Lung microvascular endothelial cell (primary cell): ENCODE results near the gene APOA1. TPM values are rescaled to one million over a fixed set of nuclear protein-coding genes. Genes with fewer than 3 reads are reported as not detected.
A peak's percentile ranks its signal among the peaks of the same experiment; 100 is the strongest.
"Not testable (repeated sequence)": the region's sequence is repeated elsewhere in the genome, so short reads cannot be mapped to it uniquely, and the experiment has no call there.

Experiments
- DNase-seq, 2 donors: peaks; one replicate each; pipeline versions ENCODE4 v3.0.0 to v3.0.0-alpha.2; 2010; ENCODE audit warnings: low read depth in 2 of 2
- total RNA-seq: library from RNA; depleted of rRNA; stranded (reverse); fragments of >200 nt; gene quantifications from 2 replicates; pipeline ENCODE4 v1.2.1, GENCODE V29; 2014

The APOA1 gene
- total RNA-seq, 1 donor from 2014 or later = under 0.01 TPM

DNA sequence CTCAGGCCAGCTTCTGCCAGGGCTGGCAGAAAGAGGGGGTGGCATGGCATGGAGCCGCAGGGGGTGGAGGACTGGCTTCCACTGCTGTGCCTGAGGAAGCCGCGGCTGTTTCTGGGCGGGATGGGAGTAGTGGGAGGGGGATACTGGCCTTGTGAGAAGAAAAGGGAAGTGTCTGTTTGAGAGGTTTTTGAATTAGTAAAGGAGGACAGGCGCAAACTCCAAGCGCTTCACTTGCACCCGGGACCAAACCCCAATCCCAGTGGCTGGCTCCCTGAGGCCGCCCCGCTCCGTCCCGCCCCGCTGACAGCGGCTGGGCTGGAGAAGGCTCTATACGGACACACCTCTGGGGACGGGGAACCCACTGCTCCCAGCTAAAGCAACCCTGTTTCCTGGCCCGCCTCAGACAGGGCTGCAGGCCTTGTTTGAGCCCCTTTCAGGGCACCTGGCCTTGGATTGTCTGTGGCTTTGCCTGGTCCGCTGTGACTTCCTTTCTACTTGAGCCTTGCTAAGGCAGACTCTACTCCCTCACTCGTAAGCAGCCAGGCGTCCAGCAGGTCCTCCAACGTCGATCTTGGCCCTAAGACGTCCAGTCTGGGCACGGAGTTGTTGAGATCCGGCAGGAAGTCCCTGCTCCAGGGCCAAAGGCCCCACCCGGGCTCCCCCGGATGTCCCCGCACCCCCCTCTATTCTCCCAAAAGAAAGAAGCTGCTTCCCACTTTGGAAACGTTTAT lies 2.2 kb downstream of the APOA1 start:
- peak in 1 of 2 donors; percentile 43 for DNase-seq

DNA sequence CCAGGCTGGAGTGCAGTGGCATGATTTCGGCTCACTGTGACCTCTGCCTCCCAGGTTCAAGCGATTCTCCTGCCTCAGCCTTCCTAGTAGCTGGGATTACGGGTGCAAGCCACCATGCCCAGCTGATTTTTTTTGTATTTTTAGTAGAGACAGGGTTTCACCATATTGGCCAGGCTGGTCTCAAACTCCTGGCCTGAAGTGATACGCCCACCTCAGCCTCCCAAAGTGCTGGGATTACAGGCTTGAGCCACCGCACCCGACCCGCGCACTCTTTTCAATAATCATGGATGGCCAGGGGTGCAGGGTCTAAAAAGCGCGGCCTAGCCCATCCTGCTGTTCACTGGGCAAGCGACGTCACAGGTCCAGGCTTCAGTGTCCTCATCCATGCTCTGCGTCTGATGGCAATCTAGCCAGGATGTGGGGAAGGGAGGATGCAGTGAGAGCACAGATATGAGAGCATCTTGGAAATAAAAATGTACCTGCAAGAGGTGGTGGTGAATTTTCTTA lies 2.8 kb downstream of the APOA1 start:
- not testable (repeated sequence) for DNase-seq

DNA sequence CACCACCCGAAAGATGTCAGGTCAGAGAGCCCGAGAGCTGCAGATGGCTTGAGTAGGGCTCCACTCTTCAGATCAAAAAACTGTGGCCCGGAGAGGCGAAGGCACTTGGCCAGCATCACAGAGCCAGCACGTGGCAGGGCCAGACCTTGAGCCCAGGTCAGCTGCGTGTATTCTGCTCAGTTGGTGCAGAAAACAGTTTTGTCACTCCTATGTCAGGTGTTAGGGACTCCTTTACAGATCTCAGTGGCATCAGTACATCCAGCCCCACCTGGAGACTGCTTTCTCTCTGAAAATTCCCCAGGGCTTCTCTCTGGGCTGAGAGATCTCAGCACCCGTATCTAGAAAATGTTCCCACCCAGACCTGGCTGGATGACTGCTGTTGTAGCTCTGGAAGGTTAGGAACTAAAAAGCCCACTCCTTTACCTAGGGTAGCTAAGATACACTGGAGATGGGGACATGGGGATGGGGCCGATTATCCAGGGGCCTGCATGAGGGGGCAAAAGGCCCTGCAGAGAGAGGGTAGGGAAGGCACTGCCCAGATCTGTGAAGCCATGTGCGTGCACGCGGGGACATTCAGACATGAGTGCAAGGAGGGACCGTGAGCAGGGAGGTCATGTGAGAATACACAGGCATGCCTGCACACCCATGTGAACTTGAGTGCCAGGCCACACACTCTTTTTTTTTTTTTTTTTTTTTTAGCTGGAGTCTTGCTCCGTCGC lies 3.4 kb downstream of the APOA1 start:
- no peak for DNase-seq

- no peak for DNase-seq
Measured at GRCh38 chr11:116833491-116833815, 4.0 kb downstream of the APOA1 start.

DNA sequence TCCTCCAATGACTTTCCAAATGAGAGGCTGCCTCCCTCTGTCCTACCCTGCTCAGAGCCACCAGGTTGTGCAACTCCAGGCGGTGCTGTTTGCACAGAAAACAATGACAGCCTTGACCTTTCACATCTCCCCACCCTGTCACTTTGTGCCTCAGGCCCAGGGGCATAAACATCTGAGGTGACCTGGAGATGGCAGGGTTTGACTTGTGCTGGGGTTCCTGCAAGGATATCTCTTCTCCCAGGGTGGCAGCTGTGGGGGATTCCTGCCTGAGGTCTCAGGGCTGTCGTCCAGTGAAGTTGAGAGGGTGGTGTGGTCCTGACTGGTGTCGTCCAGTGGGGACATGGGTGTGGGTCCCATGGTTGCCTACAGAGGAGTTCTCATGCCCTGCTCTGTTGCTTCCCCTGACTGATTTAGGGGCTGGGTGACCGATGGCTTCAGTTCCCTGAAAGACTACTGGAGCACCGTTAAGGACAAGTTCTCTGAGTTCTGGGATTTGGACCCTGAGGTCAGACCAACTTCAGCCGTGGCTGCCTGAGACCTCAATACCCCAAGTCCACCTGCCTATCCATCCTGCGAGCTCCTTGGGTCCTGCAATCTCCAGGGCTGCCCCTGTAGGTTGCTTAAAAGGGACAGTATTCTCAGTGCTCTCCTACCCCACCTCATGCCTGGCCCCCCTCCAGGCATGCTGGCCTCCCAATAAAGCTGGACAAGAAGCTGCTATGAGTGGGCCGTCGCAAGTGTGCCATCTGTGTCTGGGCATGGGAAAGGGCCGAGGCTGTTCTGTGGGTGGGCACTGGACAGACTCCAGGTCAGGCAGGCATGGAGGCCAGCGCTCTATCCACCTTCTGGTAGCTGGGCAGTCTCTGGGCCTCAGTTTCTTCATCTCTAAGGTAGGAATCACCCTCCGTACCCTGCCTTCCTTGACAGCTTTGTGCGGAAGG lies 4.8 kb downstream of the APOA1 start:
- DNase-seq = no peak

DNA sequence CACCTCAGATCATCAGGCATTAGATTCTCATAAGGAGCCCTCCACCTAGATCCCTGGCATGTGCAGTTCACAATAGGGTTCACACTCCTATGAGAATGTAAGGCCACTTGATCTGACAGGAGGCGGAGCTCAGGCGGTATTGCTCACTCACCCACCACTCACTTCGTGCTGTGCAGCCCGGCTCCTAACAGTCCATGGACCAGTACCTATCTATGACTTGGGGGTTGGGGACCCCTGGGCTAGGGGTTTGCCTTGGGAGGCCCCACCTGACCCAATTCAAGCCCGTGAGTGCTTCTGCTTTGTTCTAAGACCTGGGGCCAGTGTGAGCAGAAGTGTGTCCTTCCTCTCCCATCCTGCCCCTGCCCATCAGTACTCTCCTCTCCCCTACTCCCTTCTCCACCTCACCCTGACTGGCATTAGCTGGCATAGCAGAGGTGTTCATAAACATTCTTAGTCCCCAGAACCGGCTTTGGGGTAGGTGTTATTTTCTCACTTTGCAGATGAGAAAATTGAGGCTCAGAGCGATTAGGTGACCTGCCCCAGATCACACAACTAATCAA lies 5.6 kb downstream of the APOA1 start:
- no peak for DNase-seq

- DNase-seq = no peak
Measured at GRCh38 chr11:116830184-116830912, 7.1 kb downstream of the APOA1 start.

- DNase-seq = no peak
Measured at GRCh38 chr11:116829525-116830183, 7.8 kb downstream of the APOA1 start, which contains the start of gene APOC3. Gene APOC3 (plus strand): TSS chr11:116829907. CDS start chr11:116830583, 676 bp downstream.

GRCh38 chr11:116828632-116829524 lies 8.5 kb downstream of the APOA1 start:
- no peak for DNase-seq

- DNase-seq = no peak
Measured at GRCh38 chr11:116827461-116827860, 10.0 kb downstream of the APOA1 start.

DNA sequence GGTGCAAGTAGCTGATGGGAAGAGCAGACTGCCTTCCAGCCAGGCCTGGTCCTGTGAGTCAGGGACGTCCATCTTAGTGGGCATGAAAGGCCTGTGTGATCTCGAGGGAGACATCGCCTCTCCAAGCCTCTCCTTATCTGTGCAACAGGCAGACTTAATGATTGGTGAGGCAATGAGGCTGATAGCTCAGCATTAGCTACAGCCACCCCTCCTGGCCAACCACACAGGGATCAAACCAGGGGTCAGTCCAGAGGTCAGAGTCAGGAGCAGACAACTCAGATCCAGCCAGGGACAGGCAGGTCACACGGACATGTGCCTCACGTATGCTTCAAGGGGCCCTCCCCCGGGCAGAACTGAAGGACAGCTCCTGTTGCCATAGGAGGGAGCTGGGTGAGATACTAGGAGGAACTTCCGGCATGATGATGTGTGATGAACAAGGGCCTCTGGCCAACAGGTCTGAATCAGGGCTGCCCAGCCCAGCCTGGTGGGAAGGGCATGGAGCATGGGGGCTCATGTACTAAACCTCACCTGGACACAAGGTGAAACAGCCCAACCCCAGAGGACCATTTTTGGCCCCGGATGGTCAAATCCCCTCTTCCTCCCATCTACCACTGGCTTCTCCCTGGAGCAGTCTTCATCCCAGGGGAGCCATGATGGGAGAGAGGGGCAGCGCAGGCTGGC lies 10.5 kb downstream of the APOA1 start:
- no peak for DNase-seq

DNA sequence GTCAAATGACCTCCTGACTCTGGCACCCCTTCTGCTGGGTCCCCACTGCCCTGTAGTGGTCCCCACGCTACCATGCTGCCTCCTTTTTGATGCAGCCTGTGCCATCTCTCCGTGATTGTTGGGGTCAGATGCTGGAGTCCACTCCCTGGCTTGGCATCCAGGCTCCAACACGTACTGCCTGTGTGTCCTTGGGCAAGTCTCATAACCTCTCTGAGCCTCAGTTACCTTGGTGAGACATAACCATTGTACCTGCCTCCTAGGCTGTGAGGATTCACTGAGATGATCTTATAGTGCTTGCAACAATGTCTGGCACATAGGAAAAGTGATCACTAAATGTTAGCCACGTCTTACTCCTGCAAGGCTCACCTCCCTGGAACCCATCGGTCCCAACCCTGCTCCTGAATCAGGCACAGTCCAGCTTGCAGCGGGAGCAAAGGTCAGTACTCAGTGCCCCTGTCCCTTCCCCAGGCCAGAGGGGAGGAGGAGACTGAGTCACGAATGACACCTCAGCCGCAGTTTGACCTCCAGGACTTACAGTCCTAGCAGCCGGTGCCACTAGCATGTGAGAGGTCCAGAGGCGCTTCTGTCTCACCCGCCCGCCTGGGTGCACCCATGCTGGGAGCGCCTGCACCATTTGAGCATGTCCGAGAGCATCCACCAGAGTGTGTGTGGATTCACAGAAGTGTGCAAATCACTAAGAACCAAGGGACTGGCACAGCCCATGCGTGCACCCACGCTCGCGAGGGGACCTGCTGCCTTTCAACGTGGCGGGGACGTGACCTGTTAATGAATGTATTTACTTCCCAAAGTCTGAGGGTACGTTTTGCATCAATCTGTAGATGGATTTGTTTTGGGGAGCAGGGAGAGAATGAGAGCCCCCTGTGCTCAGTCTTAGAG lies 11.3 kb downstream of the APOA1 start:
- DNase-seq = no peak

DNA sequence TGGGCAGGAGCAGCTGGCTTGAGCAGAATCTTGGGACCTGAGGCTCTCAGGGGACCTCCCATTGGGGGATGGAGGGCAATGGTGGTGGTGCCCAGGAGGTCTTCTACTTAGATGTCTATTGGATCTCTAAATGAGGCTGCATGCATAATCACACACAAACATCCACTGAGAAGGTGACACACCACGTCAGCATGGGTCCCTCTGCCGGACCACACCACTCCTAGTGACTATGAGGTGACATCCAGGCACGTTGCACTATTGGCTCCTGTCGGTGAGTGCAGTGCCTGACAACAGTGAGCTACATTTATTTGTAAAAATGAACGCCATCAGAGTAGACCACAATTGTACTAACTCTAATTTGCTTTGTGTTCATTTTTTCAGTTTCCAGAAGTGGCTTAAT lies 12.0 kb downstream of the APOA1 start:
- DNase-seq = no peak

DNA sequence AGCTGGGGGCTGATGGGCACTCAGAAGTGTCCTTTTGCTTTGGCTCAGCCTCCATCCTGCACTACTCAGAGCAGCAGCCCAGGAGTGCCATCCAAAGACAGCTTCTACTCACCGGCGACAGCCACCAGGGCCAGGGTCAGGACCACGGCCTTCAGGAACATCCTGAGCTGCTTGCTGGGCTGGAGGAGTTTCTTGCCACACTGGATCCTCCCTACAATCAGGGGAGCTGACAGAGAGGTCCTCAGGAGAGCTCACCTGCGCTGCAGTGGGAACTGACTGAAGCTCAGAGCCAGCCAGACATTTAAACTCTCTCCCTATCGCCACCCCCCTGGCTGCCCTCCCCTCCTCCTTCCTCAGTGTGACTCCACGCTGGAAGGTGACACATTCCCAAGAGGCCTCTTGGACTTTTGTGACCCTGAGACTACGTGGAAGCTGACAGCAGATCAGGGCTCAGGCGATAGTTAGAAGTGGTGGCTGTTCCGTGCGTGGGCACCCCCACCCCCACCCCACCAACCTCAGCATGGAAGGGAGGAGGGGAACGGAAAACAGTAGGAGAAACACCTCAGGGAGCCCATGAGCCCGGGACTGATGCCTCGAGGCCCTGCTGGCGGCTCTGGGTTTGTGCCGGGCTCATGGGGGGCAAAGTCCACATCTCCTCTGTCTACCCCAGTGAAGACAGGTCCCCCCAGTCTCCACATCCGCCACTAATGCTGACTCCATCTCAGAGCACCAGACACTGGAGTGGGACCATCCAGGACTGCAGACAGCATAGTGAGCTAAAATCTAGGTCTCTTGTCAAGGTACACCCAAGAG lies 14.2 kb downstream of the APOA1 start, which contains the start of gene APOA4:
Gene APOA4, minus strand, starts transcription at position 274 of the 813 bp plus-strand sequence. Its CDS starts 113 bp downstream, at position 161.
- no peak for DNase-seq

- no peak for DNase-seq
Measured at GRCh38 chr11:116822575-116822974, 14.8 kb downstream of the APOA1 start.
